Colonic mucosa (tissue), 4 donors: ENCODE measurements around the gene SLC16A2. TPM values are rescaled to one million over a fixed set of nuclear protein-coding genes. Genes with fewer than 3 reads are reported as not detected.

Experiments used
- DNase-seq: peaks from one replicate; pipeline ENCODE4 v3.0.0-alpha.2; 2020
- H3K27ac ChIP-seq: fragments of 200-600 bp; one replicate; pipeline ENCODE4 v1.8.0; 2021
- H3K27me3 ChIP-seq: fragments of 200-600 bp; one replicate; pipeline ENCODE4 v1.8.0; 2021
- H3K36me3 ChIP-seq: fragments of 200-600 bp; one replicate; pipeline ENCODE4 v1.8.0; 2021
- H3K4me1 ChIP-seq: fragments of 200-600 bp; one replicate; pipeline ENCODE4 v1.8.0; 2021; ENCODE audit warnings: mild to moderate bottlenecking
- H3K4me3 ChIP-seq: fragments of 200-600 bp; one replicate; pipeline ENCODE4 v1.8.0; 2021
- H3K9ac ChIP-seq, 2 donors: one replicate each; pipeline ENCODE4 v1.7.0; 2013; ENCODE audit warnings: control low read depth in 2 of 2, low read depth in 2 of 2, low read length in 2 of 2
- H3K9me3 ChIP-seq: fragments of 200-600 bp; one replicate; pipeline ENCODE4 v1.8.0; 2021
- CTCF ChIP-seq: fragments of 200-600 bp; IDR thresholded peaks from one replicate; pipeline ENCODE4 v1.8.0; 2022; ENCODE audit warnings: antibody characterized with exemption, mild to moderate bottlenecking
- intact Hi-C: fragments of 100-400 bp; cut with DNase I; formaldehyde crosslinking; loops from one replicate; pipeline ENCODE4 v1.14.1; 2022
- total RNA-seq, 2 donors: library from RNA; stranded (reverse); fragmentation: NEBNext Ultra II Directional in 1 of 2; extraction: Animal tissue kit (Norgen Biotek cat#: 25700) in 1 of 2; gene quantifications; one replicate each; pipeline ENCODE4 v1.2.1, GENCODE V29; 2021
- donor health status: healthy.
- donor health status: DM: no; HTN: no; CAD: no.
- donor health status: DM: no; HTN: no; CAD: no.

SLC16A2 gene
- total RNA-seq, 2 donors from 2014 or later = 1.3 to 2.9 TPM

GRCh38 chrX:74426615-74427014 lies 5.3 kb downstream of the SLC16A2 start:
- intact Hi-C loops = no loop called here
- Histone ChIP-seq H3K27ac (no peak overlapping the region), H3K9me3 (no peaks in the 10 kb centered on the region), H3K9ac (no peak overlapping the region), H3K36me3 (no peaks in the 10 kb centered on the region), H3K4me1 (no peaks in the 10 kb centered on the region), H3K27me3 (no peaks in the 10 kb centered on the region), H3K4me3 (no peak overlapping the region)
- TF ChIP-seq CTCF = no peak
- no peak for DNase-seq

DNA sequence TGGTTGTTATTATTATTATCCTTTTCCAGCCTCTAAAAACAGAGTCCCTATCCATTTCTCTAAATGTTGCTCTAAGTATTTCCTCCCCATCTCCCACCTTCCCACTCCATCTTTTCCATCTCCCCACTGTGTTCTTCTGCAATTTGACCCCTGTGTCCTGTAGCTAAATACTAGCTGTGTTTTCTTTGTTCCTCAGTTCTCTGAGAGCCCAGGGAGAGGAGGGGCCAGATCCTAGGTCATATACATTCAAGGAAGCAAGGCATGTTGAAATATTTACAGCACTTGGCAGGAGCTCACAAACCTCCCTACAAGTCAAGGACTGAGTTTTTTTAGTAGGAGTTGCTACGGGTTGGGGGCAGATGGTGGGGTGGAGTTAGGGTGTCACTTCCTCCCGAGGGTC lies 10.5 kb downstream of the SLC16A2 start:
- Histone ChIP-seq H3K36me3 (no peaks in the 10 kb centered on the region), H3K9ac (no peak overlapping the region), H3K4me3 (no peak overlapping the region), H3K27me3 (no peaks in the 10 kb centered on the region), H3K9me3 (no peaks in the 10 kb centered on the region), H3K27ac (no peak overlapping the region), H3K4me1 (no peaks in the 10 kb centered on the region)
- no peak for DNase-seq
- intact Hi-C loops = no loop called here
- no peak for TF ChIP-seq CTCF

DNA sequence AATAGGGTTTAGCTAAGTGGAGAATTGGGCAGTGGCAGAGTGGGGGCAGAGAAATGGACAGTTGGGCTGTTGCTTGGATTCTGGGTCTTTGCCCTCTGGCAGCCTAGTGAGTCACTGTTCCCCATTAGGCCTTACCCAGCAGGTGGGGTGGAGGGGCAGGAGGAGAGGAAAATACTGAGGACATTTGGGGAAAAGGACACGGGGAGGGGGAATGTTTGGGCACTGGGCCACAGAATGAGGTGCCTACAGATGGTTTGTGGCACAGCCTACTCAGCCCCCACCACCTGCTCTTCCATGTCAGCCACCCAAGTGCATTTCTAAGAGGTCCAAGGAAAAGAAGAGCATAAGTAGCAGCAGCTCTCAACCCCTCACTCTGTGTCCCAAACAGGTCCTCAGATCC lies 13.0 kb downstream of the SLC16A2 start:
- Histone ChIP-seq H3K4me1 (no peaks in the 10 kb centered on the region), H3K9ac (no peak overlapping the region), H3K27me3 (no peaks in the 10 kb centered on the region), H3K27ac (no peak overlapping the region), H3K36me3 (no peaks in the 10 kb centered on the region), H3K9me3 (no peaks in the 10 kb centered on the region), H3K4me3 (no peak overlapping the region)
- intact Hi-C loops = no loop called here
- no peak for TF ChIP-seq CTCF
- DNase-seq = no peak

GRCh38 chrX:74437530-74437929 lies 16.2 kb downstream of the SLC16A2 start:
- TF ChIP-seq CTCF = no peak
- intact Hi-C loops = no loop called here
- H3K27ac ChIP-seq = no peak overlapping the region
- no peak for DNase-seq
- no peaks in the 10 kb centered on the region for H3K9me3 ChIP-seq
- H3K36me3 ChIP-seq = no peaks in the 10 kb centered on the region
- H3K4me3 ChIP-seq = no peak overlapping the region
- peaks cover 4% of the 10 kb centered on the region for H3K27me3 ChIP-seq
- H3K9ac ChIP-seq = no peak overlapping the region
- H3K4me1 ChIP-seq = no peaks in the 10 kb centered on the region

- Histone ChIP-seq H3K27ac (no peak overlapping the region), H3K4me3 (no peak overlapping the region), H3K9me3 (no peaks in the 10 kb centered on the region), H3K27me3 (peaks cover 4% of the 10 kb centered on the region), H3K4me1 (no peaks in the 10 kb centered on the region), H3K9ac (no peak overlapping the region), H3K36me3 (no peaks in the 10 kb centered on the region)
- intact Hi-C loops = no loop called here
- TF ChIP-seq CTCF = no peak
- DNase-seq = no peak
Observed at GRCh38 chrX:74438764-74439163, 17.5 kb downstream of the SLC16A2 start.

- no peaks in the 10 kb centered on the region for H3K4me1 ChIP-seq
- DNase-seq = no peak
- H3K9ac ChIP-seq = no peak overlapping the region
- no peaks in the 10 kb centered on the region for H3K27me3 ChIP-seq
- no peaks in the 10 kb centered on the region for H3K9me3 ChIP-seq
- intact Hi-C loops = no loop called here
- H3K4me3 ChIP-seq = no peak overlapping the region
- H3K27ac ChIP-seq = no peak overlapping the region
- H3K36me3 ChIP-seq = no peaks in the 10 kb centered on the region
- no peak for TF ChIP-seq CTCF
Observed at GRCh38 chrX:74445099-74445498, 23.8 kb downstream of the SLC16A2 start.
